Measurements from ENCODE around the gene MDM2. TPM values are rescaled to one million over a fixed set of nuclear protein-coding genes. Genes with fewer than 3 reads are reported as not detected.
"Not testable (repeated sequence)": the region's sequence is repeated elsewhere in the genome, so short reads cannot be mapped to it uniquely, and the experiment has no call there.

Gene MDM2
- total and polyA plus RNA-seq, 2 donors (not counting 3 experiments of a cell fraction or from before 2014, with no cell fraction given), result 16.7 to 270 TPM

GRCh38 chr12:68802911-68803651, 4.9 kb upstream of the MDM2 start:
- POLR2A ChIA-PET; H3K9me1 ChIP-seq (replicated peaks; ENCODE audit: control insufficient read depth, extremely low read depth, insufficient read depth, low read length); H2AFZ ChIP-seq (ENCODE audit: low read depth, low read length); H3K36me3 ChIP-seq (ENCODE audit: control insufficient read depth in 2 of 2, extremely low read depth in 1 of 2, insufficient read depth in 2 of 2, low read length in 2 of 2); H4K20me1 ChIP-seq (replicated peaks; ENCODE audit: control insufficient read depth, extremely low read depth, insufficient read depth, low read length); H3K4me2 ChIP-seq (ENCODE audit: insufficient read depth, low read length); BruUV-seq (replicated peaks); FAIRE-seq; H3K27me3 ChIP-seq (ENCODE audit: control insufficient read depth in 2 of 2, insufficient read depth in 2 of 2, low read length in 2 of 2); DNase-seq (ENCODE audit: low read depth, low spot score); H3K4me3 ChIP-seq (replicated peaks in 1 of 3; ENCODE audit: insufficient read depth in 1 of 3, low read depth in 1 of 3, low read length in 3 of 3); H3K4me1 ChIP-seq (ENCODE audit: control insufficient read depth, extremely low read depth, insufficient read depth, low read length); dilution Hi-C loops (cut with MboI; ENCODE audit: extremely low pct_ligation_motif_present, low sequenced_read_pairs); H3K9me3 ChIP-seq (replicated peaks; ENCODE audit: control insufficient read depth, insufficient read depth, low read length); H3K27ac ChIP-seq (ENCODE audit: insufficient read depth, low read depth, low read length); H3K79me2 ChIP-seq (ENCODE audit: control insufficient read depth, insufficient read depth, low read length); H3K9ac ChIP-seq (replicated peaks; ENCODE audit: extremely low read depth, insufficient read depth, low read length): not testable (repeated sequence)
- intact Hi-C loops (cut with micrococcal nuclease), result loop anchor here (10.0 kb wide), 1 partner anchor 578 kb away; the partner anchor contains the start of gene IL26
- CTCF ChIA-PET, result interaction anchor here (0.7 to 0.9 kb wide), 2 partner anchors 30 to 43 kb away, joined by 3 read pairs; no protein-coding TSS in a partner anchor

- H2AFZ ChIP-seq (ENCODE audit: low read depth, low read length), result no peak overlapping the region
- no peak overlapping the region for H3K4me3 ChIP-seq (replicated peaks in 1 of 3; ENCODE audit: insufficient read depth in 1 of 3, low read depth in 1 of 3, low read length in 3 of 3)
- no peaks in the 10 kb centered on the region for H4K20me1 ChIP-seq (replicated peaks; ENCODE audit: control insufficient read depth, extremely low read depth, insufficient read depth, low read length)
- CTCF ChIA-PET, result interaction anchor here (0.7 to 0.9 kb wide), 2 partner anchors 31 to 42 kb away, joined by 3 read pairs; no protein-coding TSS in a partner anchor
- no peaks in the 10 kb centered on the region for H3K27me3 ChIP-seq (ENCODE audit: control insufficient read depth in 2 of 2, insufficient read depth in 2 of 2, low read length in 2 of 2)
- TF ChIP-seq GATA2 (IDR thresholded peaks at IDR 0.05; ENCODE audit: insufficient read depth, insufficient read length, low read depth, low read length) (no peak), POLR2A (IDR thresholded peaks at IDR 0.05; ENCODE audit: low read depth, low read length) (no peak), EZH2 (IDR thresholded peaks at IDR 0.05; ENCODE audit: borderline replicate concordance, low read depth, low read length, severe bottlenecking) (no peak), MAX (IDR thresholded peaks at IDR 0.05; ENCODE audit: insufficient read depth, insufficient read length) (no peak), FOS (IDR thresholded peaks at IDR 0.05; ENCODE audit: borderline replicate concordance, insufficient read depth, low read length) (no peak), JUN (IDR thresholded peaks at IDR 0.05; ENCODE audit: borderline replicate concordance, insufficient read depth, insufficient read length, low read depth) (no peak), POLR2AphosphoS5 (IDR thresholded peaks at IDR 0.05; ENCODE audit: insufficient read depth, low read depth, low read length) (no peak), MYC (IDR thresholded peaks at IDR 0.05; ENCODE audit: low read depth, low read length) (no peak)
- TF ChIP-seq, protein P1, sequence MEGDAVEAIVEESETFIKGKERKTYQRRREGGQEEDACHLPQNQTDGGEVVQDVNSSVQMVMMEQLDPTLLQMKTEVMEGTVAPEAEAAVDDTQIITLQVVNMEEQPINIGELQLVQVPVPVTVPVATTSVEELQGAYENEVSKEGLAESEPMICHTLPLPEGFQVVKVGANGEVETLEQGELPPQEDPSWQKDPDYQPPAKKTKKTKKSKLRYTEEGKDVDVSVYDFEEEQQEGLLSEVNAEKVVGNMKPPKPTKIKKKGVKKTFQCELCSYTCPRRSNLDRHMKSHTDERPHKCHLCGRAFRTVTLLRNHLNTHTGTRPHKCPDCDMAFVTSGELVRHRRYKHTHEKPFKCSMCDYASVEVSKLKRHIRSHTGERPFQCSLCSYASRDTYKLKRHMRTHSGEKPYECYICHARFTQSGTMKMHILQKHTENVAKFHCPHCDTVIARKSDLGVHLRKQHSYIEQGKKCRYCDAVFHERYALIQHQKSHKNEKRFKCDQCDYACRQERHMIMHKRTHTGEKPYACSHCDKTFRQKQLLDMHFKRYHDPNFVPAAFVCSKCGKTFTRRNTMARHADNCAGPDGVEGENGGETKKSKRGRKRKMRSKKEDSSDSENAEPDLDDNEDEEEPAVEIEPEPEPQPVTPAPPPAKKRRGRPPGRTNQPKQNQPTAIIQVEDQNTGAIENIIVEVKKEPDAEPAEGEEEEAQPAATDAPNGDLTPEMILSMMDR (IDR thresholded peaks at IDR 0.05; ENCODE audit: extremely low read depth in 1 of 2, insufficient read depth in 1 of 2, low read depth in 1 of 2, low read length in 2 of 2), result no peak
- FAIRE-seq, result no peak
- H3K36me3 ChIP-seq (ENCODE audit: control insufficient read depth in 2 of 2, extremely low read depth in 1 of 2, insufficient read depth in 2 of 2, low read length in 2 of 2), result no peaks in the 10 kb centered on the region
- no peak overlapping the region for H3K9ac ChIP-seq (replicated peaks; ENCODE audit: extremely low read depth, insufficient read depth, low read length)
- no TSS peak for BruUV-seq (replicated peaks)
- POLR2A ChIA-PET, result no interaction called here
- H3K79me2 ChIP-seq (ENCODE audit: control insufficient read depth, insufficient read depth, low read length), result peaks cover 7% of the 10 kb centered on the region
- no peak for DNase-seq (ENCODE audit: low read depth, low spot score)
- intact Hi-C loops (cut with micrococcal nuclease), result loop anchor here (10.0 kb wide), 1 partner anchor 579 kb away; the partner anchor contains the start of gene IL26
- H3K4me1 ChIP-seq (ENCODE audit: control insufficient read depth, extremely low read depth, insufficient read depth, low read length), result peaks cover 3% of the 10 kb centered on the region
- no peaks in the 10 kb centered on the region for H3K9me3 ChIP-seq (replicated peaks; ENCODE audit: control insufficient read depth, insufficient read depth, low read length)
- dilution Hi-C loops (cut with MboI; ENCODE audit: extremely low pct_ligation_motif_present, low sequenced_read_pairs), result no loop called here
- H3K27ac ChIP-seq (ENCODE audit: insufficient read depth, low read depth, low read length), result no peak overlapping the region
- H3K4me2 ChIP-seq (ENCODE audit: insufficient read depth, low read length), result no peak overlapping the region
- H3K9me1 ChIP-seq (replicated peaks; ENCODE audit: control insufficient read depth, extremely low read depth, insufficient read depth, low read length), result no peaks in the 10 kb centered on the region
Measured at GRCh38 chr12:68803948-68804656, 3.9 kb upstream of the MDM2 start.
